HG03139 (cell line): ENCODE results near the gene SLC35A3.

Experiments used
- ATAC-seq: cut with Tn5 transposase; IDR thresholded peaks from one replicate; pipeline ENCODE4 v1.9.1; 2021; ENCODE audit not compliant: unreplicated experiment

The SLC35A3 gene

DNA sequence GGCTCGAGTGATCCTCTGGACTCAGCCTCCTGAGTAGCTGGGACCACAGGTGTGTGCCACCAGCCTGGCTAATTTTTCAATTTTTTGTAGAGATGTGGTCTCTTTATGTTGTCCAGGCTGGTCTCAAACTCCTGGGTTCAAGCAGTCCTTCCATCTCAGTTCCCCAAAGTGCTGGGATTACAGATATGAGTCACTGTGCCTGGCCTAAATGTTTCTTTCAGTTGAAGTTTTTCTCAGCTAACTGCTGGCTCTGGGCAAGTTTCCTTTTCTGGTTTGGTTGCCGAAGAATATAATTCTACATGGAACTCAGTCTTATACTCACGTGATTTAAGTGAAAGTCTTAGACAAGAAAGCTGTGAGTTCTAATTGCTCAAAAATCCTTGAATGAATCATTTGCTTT lies 106.0 kb downstream of the SLC35A3 start:
- peak; percentile 47 for ATAC-seq

DNA sequence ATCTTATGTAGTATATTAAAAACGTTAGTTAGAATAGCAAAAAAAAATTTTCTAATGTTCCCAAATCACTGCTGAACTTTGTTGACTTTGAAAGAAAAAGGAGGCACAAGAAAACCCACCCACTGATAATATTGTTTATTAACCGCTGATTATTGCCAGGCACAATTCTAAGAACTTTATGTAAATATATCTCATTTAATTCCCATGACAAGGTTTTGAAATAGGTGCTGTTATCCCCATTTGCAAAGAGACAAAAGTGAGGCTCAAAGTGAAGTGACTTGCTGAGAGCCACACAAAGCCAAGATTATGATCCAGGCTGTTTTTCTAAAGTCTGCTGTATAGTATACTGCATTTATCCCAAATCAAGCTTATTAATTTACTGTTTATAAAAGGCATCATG lies 106.5 kb downstream of the SLC35A3 start:
- no peak for ATAC-seq

DNA sequence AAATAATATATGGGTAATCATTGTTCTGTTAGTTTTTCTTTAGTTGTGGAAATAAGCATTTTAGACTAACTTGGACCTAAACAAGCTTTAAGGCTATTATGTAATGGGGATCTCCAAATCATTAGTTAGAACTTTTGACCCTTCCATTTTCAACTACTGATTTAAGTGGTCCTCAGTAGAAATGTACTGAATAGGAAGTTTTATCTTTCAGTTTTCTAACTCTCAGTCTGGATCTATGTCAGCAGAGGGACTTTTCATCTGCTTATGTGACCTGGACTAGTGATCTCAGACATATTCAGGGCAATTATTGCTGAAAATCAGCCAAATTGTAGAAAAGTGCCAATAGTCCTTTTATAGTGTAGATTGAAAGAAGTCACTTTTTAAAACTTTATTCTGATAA lies 106.9 kb downstream of the SLC35A3 start:
- ATAC-seq = peak; percentile 49

- ATAC-seq = peak; percentile 41
Measured at GRCh38 chr1:100077531-100077930, 107.7 kb downstream of the SLC35A3 start.

GRCh38 chr1:100080331-100080730 lies 110.5 kb downstream of the SLC35A3 start:
- ATAC-seq = no peak
